GM23338 (cell line): ENCODE results near the gene ST6GALNAC3. TPM values are rescaled to one million over a fixed set of nuclear protein-coding genes. Genes with fewer than 3 reads are reported as not detected.

Experiments
- ATAC-seq: fragments of 200-7000 bp; cut with Tn5 transposase; 3 replicates; pipeline ENCODE4 v1.9.1; 2020
- DNase-seq: peaks from one replicate; pipeline ENCODE4 v3.0.0-alpha.2; 2015; ENCODE audit warnings: low spot score
- H2AFZ ChIP-seq: fragments of 200-600 bp; sonication (generic); 2 replicates; pipeline ENCODE4 v1.8.0; 2016; ENCODE audit warnings: antibody characterized with exemption, mild to moderate bottlenecking, moderate library complexity
- H3F3A ChIP-seq: fragments of 200-600 bp; sonication (generic); replicated peaks from 2 replicates; pipeline ENCODE4 v1.8.0; 2017; ENCODE audit warnings: antibody characterized with exemption, mixed run types, low read depth
- H3K27ac ChIP-seq: fragments of 200-600 bp; sonication (generic); 2 replicates; pipeline ENCODE4 v1.6.1; 2016; ENCODE audit warnings: low read depth
- H3K27me3 ChIP-seq: fragments of 200-600 bp; sonication (generic); 2 replicates; pipeline ENCODE4 v1.8.0; 2016; ENCODE audit warnings: mild to moderate bottlenecking, mixed run types, moderate library complexity; ENCODE audit not compliant: insufficient read depth
- H3K36me3 ChIP-seq: fragments of 200-600 bp; sonication (generic); 2 replicates; pipeline ENCODE4 v1.8.0; 2016; ENCODE audit warnings: mild to moderate bottlenecking; ENCODE audit not compliant: insufficient read depth
- H3K4me1 ChIP-seq: fragments of 200-600 bp; sonication (generic); 2 replicates; pipeline ENCODE4 v1.8.0; 2016; ENCODE audit warnings: mild to moderate bottlenecking, moderate library complexity; ENCODE audit not compliant: insufficient read depth
- H3K4me2 ChIP-seq: fragments of 200-600 bp; sonication (generic); 2 replicates; pipeline ENCODE4 v1.7.1; 2017; ENCODE audit warnings: mixed run types
- H3K4me3 ChIP-seq: fragments of 200-600 bp; sonication (generic); 2 replicates; pipeline ENCODE4 v1.6.1; 2016; ENCODE audit warnings: mixed run types
- H3K79me2 ChIP-seq: fragments of 200-600 bp; sonication (generic); replicated peaks from 2 replicates; pipeline ENCODE4 v1.8.0; 2017; ENCODE audit warnings: mild to moderate bottlenecking; ENCODE audit not compliant: insufficient read depth
- H3K9me2 ChIP-seq: fragments of 200-600 bp; sonication (generic); 2 replicates; pipeline ENCODE4 v1.8.0; 2017; ENCODE audit not compliant: insufficient read depth
- H4K20me1 ChIP-seq: fragments of 200-600 bp; sonication (generic); replicated peaks from 2 replicates; pipeline ENCODE4 v1.8.0; 2017; ENCODE audit warnings: mild to moderate bottlenecking; ENCODE audit not compliant: insufficient read depth
- H3K27ac Mint-ChIP-seq: 2 replicates; pipeline ENCODE4 v1.8.0; 2020; ENCODE audit warnings: inconsistent platforms, mild to moderate bottlenecking, moderate library complexity, mixed read lengths
- H3K27me3 Mint-ChIP-seq: 3 replicates; pipeline ENCODE4 v1.8.0; 2022; ENCODE audit warnings: low read depth, mild to moderate bottlenecking, moderate library complexity, mixed read lengths, inconsistent platforms; ENCODE audit not compliant: insufficient read depth, poor library complexity
- H3K36me3 Mint-ChIP-seq: 3 replicates; pipeline ENCODE4 v1.8.0; 2021; ENCODE audit warnings: low read depth, mild to moderate bottlenecking, inconsistent platforms, moderate library complexity, mixed read lengths
- H3K4me1 Mint-ChIP-seq: 3 replicates; pipeline ENCODE4 v1.8.0; 2020; ENCODE audit warnings: mild to moderate bottlenecking, inconsistent platforms, mixed read lengths
- H3K4me3 Mint-ChIP-seq: 3 replicates; pipeline ENCODE4 v1.8.0; 2021; ENCODE audit warnings: moderate library complexity, mild to moderate bottlenecking, inconsistent platforms, mixed read lengths
- H3K9me3 Mint-ChIP-seq: 3 replicates; pipeline ENCODE4 v1.8.0; 2020; ENCODE audit warnings: moderate library complexity, mild to moderate bottlenecking, inconsistent platforms, mixed read lengths
- CREB1 ChIP-seq: fragments of 250-450 bp; sonication (Bioruptor Pico); IDR thresholded peaks from 2 replicates; pipeline ENCODE4 v1.5.0; 2020; ENCODE audit warnings: low read depth, mild to moderate bottlenecking, moderate library complexity
- CTCF ChIP-seq, 2 experiments: fragments of 200-600 bp in 1 of 2; sonication (generic) in 1 of 2; conservative IDR thresholded peaks; 2 replicates each; pipeline versions ENCODE4 v1.5.1 to v1.6.1; 2016 to 2017; ENCODE audit warnings: antibody characterized with exemption in 2 of 2, low read depth in 2 of 2, mild to moderate bottlenecking in 2 of 2, moderate library complexity in 1 of 2
- ETS1 ChIP-seq: IDR thresholded peaks from 2 replicates; pipeline ENCODE4 v1.6.1; 2016; ENCODE audit warnings: antibody characterized with exemption
- EZH2 ChIP-seq: fragments of 200-600 bp; sonication (generic); IDR thresholded peaks from one replicate; pipeline ENCODE4 v1.8.0; 2017; ENCODE audit warnings: antibody characterized with exemption, mild to moderate bottlenecking, low read depth; ENCODE audit not compliant: unreplicated experiment
- EZH2phosphoT487 ChIP-seq: fragments of 200-600 bp; sonication (generic); IDR thresholded peaks from one replicate; pipeline ENCODE4 v1.8.1; 2018; ENCODE audit warnings: antibody characterized with exemption; ENCODE audit not compliant: unreplicated experiment
- JUNB ChIP-seq: IDR thresholded peaks from one replicate; pipeline ENCODE4 v1.6.1; 2016; ENCODE audit warnings: antibody characterized with exemption; ENCODE audit not compliant: unreplicated experiment
- POLR2AphosphoS5 ChIP-seq: IDR thresholded peaks from 2 replicates; pipeline ENCODE4 v1.6.1; 2016; ENCODE audit warnings: antibody characterized with exemption, low read depth
- REST ChIP-seq: IDR thresholded peaks from one replicate; pipeline ENCODE4 v1.6.1; 2018; ENCODE audit warnings: antibody characterized with exemption; ENCODE audit not compliant: unreplicated experiment
- STAT1 ChIP-seq: IDR thresholded peaks from one replicate; pipeline ENCODE4 v1.6.1; 2016; ENCODE audit warnings: antibody characterized with exemption; ENCODE audit not compliant: unreplicated experiment
- ZNF331 ChIP-seq: fragments of 250-450 bp; sonication (Bioruptor Pico); IDR thresholded peaks from 2 replicates; pipeline ENCODE4 v1.5.0; 2020; ENCODE audit warnings: low read depth, mild to moderate bottlenecking, moderate library complexity
- ZNF462 ChIP-seq: fragments of 250-450 bp; sonication (Bioruptor Pico); IDR thresholded peaks from 2 replicates; pipeline ENCODE4 v1.5.0; 2020; ENCODE audit warnings: mild to moderate bottlenecking, moderate library complexity
- polyA plus RNA-seq: library from polyadenylated mRNA; unstranded; fragments of >200 nt; fragmentation: Nextera tagmentation; extraction: Ambion mirVana; gene quantifications from 2 replicates; pipeline ENCODE4 v1.2.1, GENCODE V29; 2016
- total RNA-seq: library from RNA; depleted of rRNA; stranded (reverse); fragments of >200 nt; shearing (Covaris generic); gene quantifications from 2 replicates; pipeline ENCODE4 v1.2.3, GENCODE V29; 2014

The ST6GALNAC3 gene
- total and polyA plus RNA-seq, 2 experiments from 2014 or later = 4.7 to 11.6 TPM

- no peaks in the 10 kb centered on the region for H3K36me3 Mint-ChIP-seq
- Histone ChIP-seq H3K36me3 (no peaks in the 10 kb centered on the region), H3K4me3 (no peak overlapping the region), H3K27me3 (no peaks in the 10 kb centered on the region), H3F3A (no peaks in the 10 kb centered on the region), H3K79me2 (no peaks in the 10 kb centered on the region), H3K4me1 (peaks cover 4% of the 10 kb centered on the region; the same call in 1 of the 2 replicates), H4K20me1 (no peaks in the 10 kb centered on the region), H2AFZ (no peak overlapping the region), H3K27ac (no peak overlapping the region), H3K9me2 (no peaks in the 10 kb centered on the region), H3K4me2 (no peak overlapping the region)
- no peaks in the 10 kb centered on the region for H3K27me3 Mint-ChIP-seq
- no peak for TF ChIP-seq POLR2AphosphoS5
- TF ChIP-seq CTCF (conservative IDR thresholded peaks at IDR 0.05; ENCODE audit: low read depth in 2 of 2) = no peak
- no peak for TF ChIP-seq EZH2phosphoT487
- TF ChIP-seq REST = no peak
- TF ChIP-seq ETS1 = no peak
- TF ChIP-seq ZNF462 = no peak
- no peak for TF ChIP-seq JUNB
- TF ChIP-seq STAT1 = no peak
- TF ChIP-seq ZNF331 (CRISPR knock-in tag) = no peak
- TF ChIP-seq EZH2 = no peak
- TF ChIP-seq CREB1 = no peak
- H3K9me3 Mint-ChIP-seq = no peaks in the 10 kb centered on the region
- no peak overlapping the region for H3K4me3 Mint-ChIP-seq
- no peak for DNase-seq
- ATAC-seq = no peak
- peaks cover 32% of the 10 kb centered on the region for H3K4me1 Mint-ChIP-seq
- H3K27ac Mint-ChIP-seq = no peak overlapping the region
Observed at GRCh38 chr1:76259270-76259669, 184.7 kb downstream of the ST6GALNAC3 start.
